Ovary (tissue), 9 donors: ENCODE measurements around the gene IGFBP4. TPM values are rescaled to one million over a fixed set of nuclear protein-coding genes. Genes with fewer than 3 reads are reported as not detected.

ENCODE experiments used
- DNase-seq, 5 donors: peaks; one replicate each; pipeline ENCODE4 v3.0.0-alpha.2; 2019 to 2020
- H3K27ac ChIP-seq, 2 donors: fragments of 200-600 bp; one replicate each; pipeline versions ENCODE4 v1.5.1 to v1.8.0; 2019 to 2022
- H3K27me3 ChIP-seq: fragments of 200-600 bp; one replicate; pipeline ENCODE4 v1.8.0; 2022
- H3K36me3 ChIP-seq: fragments of 200-600 bp; sonication (generic); one replicate; pipeline ENCODE4 v1.5.1; 2019
- H3K4me1 ChIP-seq: one replicate; pipeline ENCODE4 v1.8.1; 2013; ENCODE audit warnings: mild to moderate bottlenecking, moderate library complexity; ENCODE audit not compliant: insufficient read depth
- H3K4me3 ChIP-seq: fragments of 200-600 bp; sonication (generic); one replicate; pipeline ENCODE4 v1.5.1; 2017
- H3K9me3 ChIP-seq, 2 donors: fragments of 200-600 bp in 1 of 2; sonication (generic) in 1 of 2; one replicate each; pipeline versions ENCODE4 v1.5.1 to v1.8.1; 2013 to 2019; ENCODE audit warnings: mild to moderate bottlenecking in 1 of 2, moderate library complexity in 1 of 2
- CTCF ChIP-seq, 3 donors: fragments of 450-650 bp in 2 of 3; fragments of 200-600 bp in 1 of 3; IDR thresholded peaks; one replicate each; pipeline versions ENCODE4 v1.5.1 to v1.8.0; 2016 to 2022; ENCODE audit warnings: antibody characterized with exemption in 3 of 3, mild to moderate bottlenecking in 1 of 3
- EP300 ChIP-seq: sonication (generic); formaldehyde crosslinking; IDR thresholded peaks from one replicate; pipeline ENCODE4 v1.6.1; 2017; ENCODE audit warnings: antibody characterized with exemption
- POLR2A ChIP-seq: fragments of 450-650 bp; IDR thresholded peaks from one replicate; pipeline ENCODE4 v1.6.1; 2017; ENCODE audit warnings: antibody characterized with exemption, mild to moderate bottlenecking, moderate library complexity
- WGBS, 3 donors: extraction: QIAGEN DNeasy Blood & Tissue Kit in 1 of 3; methylation state at CpG; one replicate each; pipeline versions ENCODE4 v1.1.5 to v1.1.7; 2013 to 2017; 5-methylcytosine and 5-hydroxymethylcytosine counted together
- intact Hi-C, 4 donors: fragments of 100-400 bp; cut with DNase I; formaldehyde crosslinking; loops; one replicate each; pipeline versions ENCODE4 v1.11.0 to v1.15.1; 2022 to 2023
- polyA plus RNA-seq, 2 donors: library from polyadenylated mRNA; stranded (reverse); fragments of 200-250 nt in 1 of 2; fragments of 350-450 nt in 1 of 2; fragmentation: Illumina TruSeq in 1 of 2; extraction: RNeasy Lipid Tissue Mini Kit (QIAGEN cat#74804) in 1 of 2; gene quantifications; one replicate each; pipeline ENCODE4 v1.2.3, GENCODE V29; 2013 to 2014
- total RNA-seq, 7 donors: library from RNA; depleted of rRNA in 2 of 7; stranded (reverse); fragments of >200 nt in 2 of 7; fragmentation: NEBNext Ultra II Directional in 3 of 7; extraction: Animal tissue kit (Norgen Biotek cat#: 25700) in 3 of 7; gene quantifications; one replicate each; pipeline versions ENCODE4 v1.1.0 to v1.2.4, GENCODE V29; 2016 to 2023
- donor health status: DM: no; HTN: no; CAD: no; lungs with moderate emphysema.
- donor health status: DM: no; HTN: no; CAD: no.
- donor health status: Bipolar disorder and iron deficiency.
- donor health status: DM: yes; HTN: yes; CAD: no.
- donor health status: DM: no; HTN: no; CAD: no.
- donor health status: DM: yes; HTN: yes; CAD: no.

The IGFBP4 gene
- total and polyA plus RNA-seq, 9 donors: 457 to 3,447 (median 1,281) TPM

GRCh38 chr17:40473573-40474365 is 30.5 kb downstream of the IGFBP4 start:
- no peak for TF ChIP-seq CTCF (IDR thresholded peaks at IDR 0.05)
- no peak for TF ChIP-seq POLR2A
- TF ChIP-seq EP300: no peak
- Histone ChIP-seq H3K27ac (peak overlapping the region; percentile 6 to 77), H3K9me3 (no peaks in the 10 kb centered on the region), H3K27me3 (no peaks in the 10 kb centered on the region), H3K4me3 (no peak overlapping the region), H3K36me3 (no peaks in the 10 kb centered on the region), H3K4me1 (peaks cover 27% of the 10 kb centered on the region)
- intact Hi-C loops: loop anchor here in 1 of 4 donors (5.0 kb wide), 1 partner anchor 84 kb away; no protein-coding TSS in a partner anchor
- DNase-seq: no peak
- WGBS, 3 donors: 58 to 59% (median 58%) methylated on average over 16 of the region's 16 CpGs

GRCh38 chr17:40474419-40475002 is 31.3 kb downstream of the IGFBP4 start:
- peaks cover 27% of the 10 kb centered on the region for H3K4me1 ChIP-seq
- 23 to 29% (median 25%) methylated on average over 9 of the region's 9 CpGs for WGBS, 3 donors
- TF ChIP-seq CTCF (IDR thresholded peaks at IDR 0.05) (peak in 1 of 3 donors; percentile 6), EP300 (no peak)
- H3K36me3 ChIP-seq: no peaks in the 10 kb centered on the region
- intact Hi-C loops: loop anchor here in 2 of 4 donors (5.0 kb wide), 3 partner anchors 32 to 83 kb away; partner anchors contain the start of gene IGFBP4 (in 1 of the 2)
- no peak overlapping the region for H3K4me3 ChIP-seq
- peak overlapping the region; percentile 6 to 77 for H3K27ac ChIP-seq
- no peaks in the 10 kb centered on the region for H3K27me3 ChIP-seq
- peak; percentile 76 to 84 (median 80) for DNase-seq
- no peaks in the 10 kb centered on the region for H3K9me3 ChIP-seq

- intact Hi-C loops: loop anchor here in 2 of 4 donors (5.0 kb wide), 2 partner anchors 33 to 57 kb away; partner anchors contain the start of gene IGFBP4 (in 1 of the 2)
- H3K27ac ChIP-seq: peak overlapping the region in 1 of 2 donors; percentile 77
- H3K27me3 ChIP-seq: no peaks in the 10 kb centered on the region
- 69 to 87% (median 78%) methylated on average over 18 of the region's 18 CpGs for WGBS, 3 donors
- TF ChIP-seq CTCF (IDR thresholded peaks at IDR 0.05): no peak
- no peak for TF ChIP-seq EP300
- TF ChIP-seq POLR2A: no peak
- no peak overlapping the region for H3K4me3 ChIP-seq
- H3K9me3 ChIP-seq: no peaks in the 10 kb centered on the region
- peak in 1 of 5 donors; percentile 24 for DNase-seq
- no peaks in the 10 kb centered on the region for H3K36me3 ChIP-seq
- peaks cover 27% of the 10 kb centered on the region for H3K4me1 ChIP-seq
These were observed 32.1 kb downstream of the IGFBP4 start for GRCh38 chr17:40475234-40475908.

- intact Hi-C loops: loop anchor here (2.0 to 5.0 kb wide), 5 partner anchors 35 to 55 kb away; partner anchors contain the start of gene IGFBP4 (in 2 of the 4)
- TF ChIP-seq EP300 (no peak), POLR2A (no peak), CTCF (IDR thresholded peaks at IDR 0.05) (no peak)
These were observed 34.5 kb downstream of the IGFBP4 start for GRCh38 chr17:40477796-40478195.

More at GRCh38 chr17:40477796-40478195, 34.5 kb downstream of the IGFBP4 start:
- H3K9me3 ChIP-seq: no peaks in the 10 kb centered on the region
- no peak overlapping the region for H3K27ac ChIP-seq
- 85 to 92% (median 88%) methylated on average over 1 of the region's 1 CpG for WGBS, 3 donors
- H3K4me3 ChIP-seq: no peak overlapping the region
- no peaks in the 10 kb centered on the region for H3K27me3 ChIP-seq
- no peaks in the 10 kb centered on the region for H3K36me3 ChIP-seq
- H3K4me1 ChIP-seq: peaks cover 22% of the 10 kb centered on the region
- DNase-seq: no peak
